Measurements from ENCODE around the gene ABCA13. TPM values are rescaled to one million over a fixed set of nuclear protein-coding genes. Genes with fewer than 3 reads are reported as not detected.

The ABCA13 gene
- total RNA-seq, 1 donor from 2014 or later: not detected

DNA sequence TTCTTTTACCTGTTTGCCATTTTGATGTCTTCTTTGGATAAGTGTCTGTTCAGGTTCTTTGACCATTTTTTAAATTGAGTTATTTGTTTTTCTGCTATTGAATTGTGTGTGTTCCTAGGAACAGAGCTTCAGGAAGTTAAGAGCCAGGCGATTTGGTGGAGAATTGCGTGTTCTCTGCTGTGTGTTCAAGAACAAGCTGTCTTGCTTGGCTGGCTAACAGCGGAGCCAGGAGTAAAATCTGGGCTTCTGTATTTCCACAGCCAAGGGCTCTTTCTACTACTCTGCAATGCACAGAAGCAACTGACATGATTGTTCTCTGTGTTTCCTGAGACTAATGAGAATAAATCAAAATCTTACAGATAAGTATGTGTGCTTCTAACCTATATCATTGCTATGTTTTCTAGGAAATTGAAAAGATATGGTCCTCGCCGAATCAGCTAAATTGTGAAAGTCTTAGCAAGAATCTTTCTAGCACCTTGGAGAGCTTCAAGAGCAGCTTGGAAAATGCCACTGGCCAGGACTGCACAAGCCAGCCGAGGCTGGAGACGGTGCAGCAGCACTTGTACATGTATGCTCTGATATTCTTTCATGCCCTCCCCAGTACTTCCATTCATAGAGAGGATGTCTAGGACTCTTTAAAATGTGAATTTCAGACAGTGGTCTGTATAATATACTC is 124.2 kb downstream of the ABCA13 start:
- no peak for DNase-seq (ENCODE audit: low read depth in 2 of 2)

DNA sequence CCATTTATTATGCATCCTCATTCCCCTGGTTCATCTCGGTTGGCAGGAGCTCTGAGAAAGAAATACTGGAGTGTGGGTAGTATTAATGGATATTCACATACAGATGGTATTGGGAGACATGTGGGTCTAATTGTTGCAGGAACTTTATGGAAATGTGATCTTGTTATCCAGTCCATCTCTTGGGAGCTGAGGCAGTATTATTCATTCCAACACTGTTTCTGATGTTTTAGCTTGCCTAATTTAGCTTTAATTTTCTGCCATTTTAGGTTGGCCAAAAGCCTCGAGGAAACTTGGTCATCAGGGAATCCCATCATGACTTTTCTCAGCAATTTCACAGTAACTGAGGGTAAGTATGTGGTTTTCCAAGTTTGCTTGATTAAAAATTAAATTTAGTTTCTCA is 125.7 kb downstream of the ABCA13 start:
- DNase-seq (ENCODE audit: low read depth in 2 of 2): no peak

DNA sequence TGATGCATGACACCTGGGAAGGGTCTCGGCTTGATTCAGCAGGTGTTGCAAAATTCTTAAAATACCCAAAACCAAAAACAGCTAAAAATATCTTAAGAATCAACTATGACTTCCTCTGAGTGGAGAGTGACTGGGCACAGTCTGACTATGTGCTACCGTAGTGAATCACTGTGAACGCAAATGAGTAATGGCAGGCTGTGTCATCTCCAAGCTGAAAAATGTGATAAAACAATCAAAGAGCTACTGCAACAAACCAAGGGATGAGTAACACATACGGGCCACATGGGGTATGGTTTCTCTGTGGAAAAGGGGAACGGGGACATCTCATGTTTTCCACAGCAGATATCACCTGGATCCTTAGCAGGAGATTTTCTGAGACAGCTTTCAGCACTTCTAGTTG is 127.5 kb downstream of the ABCA13 start:
- no peak for DNase-seq (ENCODE audit: low read depth in 2 of 2)

DNA sequence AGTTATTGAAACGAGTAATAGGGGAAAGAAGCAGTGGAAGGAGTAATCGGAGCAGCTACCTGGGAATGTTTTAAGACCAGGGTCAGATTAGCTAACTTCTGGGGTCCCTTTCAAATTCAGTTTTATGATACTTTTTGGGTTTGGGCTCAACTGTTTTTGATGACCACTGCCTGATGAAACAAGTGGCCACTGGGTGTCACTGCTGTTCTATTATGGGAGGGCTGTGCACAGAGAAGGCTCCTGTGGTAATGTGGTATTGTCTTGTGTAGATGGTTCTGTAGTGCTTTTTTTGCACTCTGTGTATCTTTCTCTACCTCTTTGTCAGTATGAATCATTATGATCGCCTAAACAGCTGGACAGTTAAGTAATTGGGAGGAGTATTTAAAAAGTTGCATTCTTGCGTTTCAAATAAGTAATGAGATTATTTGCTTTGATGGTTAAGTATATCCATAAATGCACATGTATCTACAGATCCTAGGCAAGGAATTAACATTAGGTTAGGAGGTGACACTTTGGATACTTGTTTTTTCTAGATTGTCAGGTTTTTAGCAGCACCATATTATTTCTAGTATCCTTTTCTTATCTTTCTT is 128.4 kb downstream of the ABCA13 start:
- DNase-seq (ENCODE audit: low read depth in 2 of 2): peak; percentile 30 to 53

DNA sequence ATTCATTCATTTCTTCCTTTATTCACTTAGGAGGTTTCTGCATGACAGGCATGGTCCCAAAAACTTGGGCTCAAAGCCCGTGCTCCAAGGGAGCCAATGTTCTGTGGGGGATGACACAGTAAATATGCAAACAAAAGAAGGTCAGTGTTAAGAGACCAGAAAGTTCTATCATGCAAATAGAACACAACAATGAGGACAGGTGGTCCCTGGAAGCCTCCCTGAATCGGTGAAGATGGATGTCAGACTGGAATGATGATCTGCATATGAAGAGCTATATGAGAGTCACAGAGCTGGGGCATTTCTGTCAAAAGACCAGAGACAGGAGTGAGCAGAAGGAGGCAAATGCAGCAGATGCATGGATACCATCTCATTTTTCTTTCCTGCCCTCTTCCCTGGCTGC is 129.0 kb downstream of the ABCA13 start:
- DNase-seq (ENCODE audit: low read depth in 2 of 2): no peak

DNA sequence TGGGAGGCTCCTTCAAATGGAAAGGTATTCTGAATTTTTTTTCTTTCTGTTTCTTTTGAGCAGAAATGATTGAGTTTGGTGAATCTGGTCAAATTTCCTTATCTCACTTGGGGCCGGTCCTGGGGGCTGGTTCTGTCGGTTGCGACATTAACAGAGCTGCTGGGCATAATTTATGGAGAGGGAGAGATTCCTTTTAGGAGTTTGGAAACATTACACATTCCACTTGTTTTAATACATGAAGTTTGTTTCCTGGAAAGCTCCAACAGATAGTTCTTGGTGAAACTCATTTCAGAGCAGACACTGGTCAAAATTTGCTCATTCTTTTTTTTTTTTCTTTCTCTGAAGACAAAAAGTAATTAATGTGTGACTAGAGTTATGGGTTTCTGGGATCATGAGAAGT is 129.9 kb downstream of the ABCA13 start:
- no peak for DNase-seq (ENCODE audit: low read depth in 2 of 2)

DNA sequence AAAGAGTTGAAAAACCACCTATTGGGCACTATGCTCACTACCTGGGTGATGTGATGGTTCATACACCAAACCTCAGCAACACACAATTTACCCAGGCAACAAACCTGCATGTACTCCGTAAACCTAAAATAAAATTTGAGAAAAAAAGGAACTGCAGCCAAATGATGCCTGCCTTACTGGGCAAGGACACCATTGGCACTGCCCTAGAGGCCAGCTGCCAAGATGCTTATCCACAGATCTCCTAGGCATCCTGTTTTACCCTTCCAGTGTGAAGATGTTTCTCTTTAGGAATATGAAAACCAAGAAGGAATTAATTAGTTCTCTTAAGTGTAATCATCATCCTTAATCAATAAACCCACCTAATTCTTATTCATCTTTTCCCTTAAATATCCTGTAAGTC is 133.4 kb downstream of the ABCA13 start:
- DNase-seq (ENCODE audit: low read depth in 2 of 2): no peak

DNA sequence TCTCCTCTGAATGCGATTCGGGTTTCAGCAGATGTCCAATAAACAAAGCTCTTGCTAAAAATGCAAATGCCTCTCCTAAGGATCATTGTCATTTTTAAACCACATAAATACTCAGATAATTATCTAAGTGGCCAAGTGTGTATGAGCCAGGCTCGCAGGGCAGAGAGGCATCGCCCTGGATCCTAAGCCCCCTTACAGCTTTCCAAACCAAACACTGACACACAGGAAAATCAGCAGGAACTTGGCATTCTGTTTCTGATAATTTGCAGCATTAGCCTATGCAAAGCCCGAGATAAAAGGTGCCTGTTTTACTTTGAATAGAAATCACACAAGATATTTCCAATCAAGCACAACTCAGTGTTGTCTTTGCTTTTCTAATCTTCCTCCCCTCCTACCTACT is 134.4 kb downstream of the ABCA13 start:
- no peak for DNase-seq (ENCODE audit: low read depth in 2 of 2)

DNA sequence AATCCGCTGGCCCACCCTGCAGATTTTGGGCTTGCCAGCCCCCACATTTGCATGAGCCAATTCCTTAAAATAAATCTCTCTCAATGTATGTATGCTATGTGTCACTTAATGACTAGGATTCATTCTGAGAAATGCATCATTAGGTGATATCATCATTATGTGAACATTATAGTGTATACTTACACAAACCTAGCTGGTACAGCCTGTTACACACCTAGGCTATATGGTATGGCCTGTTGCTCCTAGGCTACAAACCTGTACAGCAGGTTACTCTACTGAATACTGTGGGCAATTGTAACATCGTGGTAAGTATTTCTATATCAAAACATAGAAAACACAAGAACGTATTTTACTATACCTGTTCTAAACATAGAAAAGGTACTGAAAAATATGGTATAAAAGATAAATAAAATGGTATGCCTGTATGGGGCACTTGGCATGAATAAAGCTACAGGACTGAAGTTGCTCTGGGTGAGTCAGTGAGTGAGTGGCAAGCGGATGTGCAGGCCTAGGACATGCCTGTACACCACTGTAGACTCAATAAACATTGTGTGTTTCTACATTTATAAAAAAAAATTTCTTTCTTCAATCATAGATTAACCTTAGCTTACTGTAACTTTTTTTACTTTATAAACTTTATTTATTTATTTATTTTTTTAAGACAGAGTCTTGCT is 135.9 kb downstream of the ABCA13 start:
- no peak for DNase-seq (ENCODE audit: low read depth in 2 of 2)

DNA sequence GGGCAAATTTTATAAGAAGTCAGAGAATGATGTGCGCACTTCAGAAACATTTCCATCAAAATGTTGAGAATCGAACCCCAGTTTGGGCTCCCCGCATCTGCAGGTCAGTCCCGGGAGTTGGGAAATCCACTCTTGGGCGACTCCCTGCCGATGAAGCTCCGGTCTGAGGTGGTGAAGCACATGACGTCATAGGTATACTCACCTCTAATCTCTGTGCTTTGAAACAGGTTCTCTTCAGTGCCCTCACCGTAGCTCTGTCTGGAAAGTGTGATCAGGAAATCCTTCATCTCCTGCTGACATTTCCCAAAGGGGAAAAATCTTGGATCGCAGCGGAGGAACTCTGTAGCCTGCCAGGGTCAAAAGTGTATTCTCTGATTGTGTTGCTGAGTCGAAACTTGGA is 138.5 kb downstream of the ABCA13 start:
- no peak for DNase-seq (ENCODE audit: low read depth in 2 of 2)

DNA sequence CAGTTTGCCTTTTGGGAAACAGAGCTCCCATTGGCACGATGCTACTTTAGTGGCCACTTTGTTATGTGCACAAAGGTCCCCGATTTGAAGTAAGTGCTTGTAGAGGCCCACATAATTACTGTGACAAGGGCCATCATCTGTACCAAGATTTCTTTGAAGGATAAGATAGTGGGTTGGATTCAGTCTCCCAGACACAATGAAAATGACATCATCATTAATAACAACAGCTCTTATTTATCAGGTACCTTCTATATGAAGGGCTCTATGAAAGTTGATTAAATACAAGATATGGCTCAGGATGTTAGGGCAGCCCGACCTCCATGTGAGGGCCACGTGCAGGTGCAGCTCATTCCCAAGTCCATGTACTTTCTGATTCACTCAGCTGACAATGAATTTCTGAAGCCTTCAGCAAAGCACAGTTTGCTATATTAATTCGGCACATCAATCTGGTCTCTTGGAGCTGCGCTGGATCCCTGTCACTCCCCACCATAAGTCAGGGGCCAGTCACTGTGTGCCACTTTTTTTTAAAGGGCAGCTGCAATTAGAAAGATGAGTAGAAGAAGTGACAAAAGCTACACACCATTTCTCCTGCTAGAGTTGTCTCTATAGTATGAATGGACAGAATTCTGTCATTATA is 140.3 kb downstream of the ABCA13 start:
- no peak for DNase-seq (ENCODE audit: low read depth in 2 of 2)

DNA sequence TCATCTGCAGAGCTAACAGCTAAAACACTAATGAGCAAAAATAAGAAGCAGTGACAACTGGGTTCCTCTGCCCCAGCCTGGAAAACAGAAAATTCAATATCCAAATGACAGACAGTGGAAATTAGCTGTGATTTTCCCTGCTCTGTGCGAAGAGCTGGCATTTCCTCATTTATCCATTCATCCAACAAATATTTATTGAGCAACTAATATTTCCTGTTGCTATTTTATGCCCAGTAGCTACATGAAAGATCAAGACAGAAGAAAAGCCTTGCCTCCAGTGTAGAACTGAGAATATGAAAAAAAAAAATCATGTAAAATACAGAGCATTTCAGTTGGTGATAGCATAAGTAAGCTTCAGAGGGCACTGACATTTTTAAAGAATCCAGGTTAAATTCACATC is 140.9 kb downstream of the ABCA13 start:
- DNase-seq (ENCODE audit: low read depth in 2 of 2): no peak

DNA sequence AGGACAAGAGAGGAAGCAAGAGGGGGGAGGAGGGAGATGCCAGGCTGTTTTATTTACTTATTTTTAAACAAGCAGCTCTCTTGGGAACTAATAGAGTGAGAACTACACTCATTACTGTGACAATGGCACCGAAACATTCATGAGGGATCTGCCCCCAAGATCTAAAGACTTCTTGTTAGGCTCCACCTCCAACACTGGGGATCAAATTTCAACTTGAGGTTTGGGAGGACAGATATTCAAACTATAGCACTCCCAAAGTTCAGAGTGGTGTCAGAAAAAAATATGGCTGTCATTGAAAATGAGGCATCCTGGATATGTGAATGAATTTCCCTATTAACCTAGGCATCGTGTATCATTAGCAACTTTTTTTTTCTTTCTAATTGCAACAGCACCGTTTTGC is 145.5 kb downstream of the ABCA13 start:
- no peak for DNase-seq (ENCODE audit: low read depth in 2 of 2)

DNA sequence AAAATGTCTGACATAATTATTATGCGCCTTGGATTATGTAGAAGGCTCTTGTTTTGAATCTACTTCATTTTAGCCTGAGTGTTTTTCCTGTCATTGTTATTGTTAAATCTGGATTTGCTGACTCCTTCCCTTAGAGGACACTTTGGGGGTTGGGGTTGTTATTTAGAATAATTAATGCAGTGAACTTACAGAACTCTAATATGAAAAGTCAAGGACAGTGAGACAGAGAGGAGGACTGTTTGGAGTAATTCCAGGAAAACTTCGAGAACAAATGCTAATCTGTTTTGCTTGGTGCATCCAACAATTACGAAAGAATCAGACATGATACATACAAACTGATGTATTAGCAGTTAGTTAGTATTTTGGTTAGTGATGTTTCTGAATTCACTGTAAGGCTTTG is 146.1 kb downstream of the ABCA13 start:
- no peak for DNase-seq (ENCODE audit: low read depth in 2 of 2)

DNA sequence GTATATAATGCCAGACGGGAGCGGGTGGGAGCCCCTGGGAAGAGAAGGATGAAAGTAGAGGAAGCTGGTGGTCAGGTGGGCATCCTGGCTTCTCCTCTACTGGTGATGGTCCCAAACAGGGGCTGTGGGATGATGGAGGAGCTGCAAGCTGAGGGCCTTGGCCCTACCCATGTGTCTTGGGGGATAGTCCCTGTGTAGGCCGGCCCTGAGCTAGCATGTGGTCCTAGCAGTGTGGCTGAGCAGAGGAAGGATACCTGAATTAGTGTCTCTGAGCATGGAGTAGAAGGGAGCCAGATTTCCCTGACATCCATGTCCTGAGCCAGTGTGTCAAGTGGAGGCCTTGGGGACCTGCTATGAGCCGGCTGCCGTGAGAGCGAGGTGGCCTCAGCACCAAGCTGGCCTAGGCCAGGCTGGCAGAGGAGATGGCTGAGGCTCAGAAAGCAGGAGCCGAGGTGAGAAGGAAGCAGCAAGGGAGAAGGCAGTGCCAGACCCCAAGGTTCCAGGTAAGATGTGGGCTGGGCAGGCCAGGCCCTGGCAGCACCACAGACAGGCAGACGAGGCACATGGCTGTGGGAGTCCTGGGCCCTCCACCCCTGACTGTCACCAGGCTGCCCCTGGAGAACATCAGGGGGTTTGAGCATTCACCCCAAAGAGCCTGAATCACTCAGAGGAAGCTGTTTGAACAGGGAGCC is 150.2 kb downstream of the ABCA13 start:
- DNase-seq (ENCODE audit: low read depth in 2 of 2): no peak

DNA sequence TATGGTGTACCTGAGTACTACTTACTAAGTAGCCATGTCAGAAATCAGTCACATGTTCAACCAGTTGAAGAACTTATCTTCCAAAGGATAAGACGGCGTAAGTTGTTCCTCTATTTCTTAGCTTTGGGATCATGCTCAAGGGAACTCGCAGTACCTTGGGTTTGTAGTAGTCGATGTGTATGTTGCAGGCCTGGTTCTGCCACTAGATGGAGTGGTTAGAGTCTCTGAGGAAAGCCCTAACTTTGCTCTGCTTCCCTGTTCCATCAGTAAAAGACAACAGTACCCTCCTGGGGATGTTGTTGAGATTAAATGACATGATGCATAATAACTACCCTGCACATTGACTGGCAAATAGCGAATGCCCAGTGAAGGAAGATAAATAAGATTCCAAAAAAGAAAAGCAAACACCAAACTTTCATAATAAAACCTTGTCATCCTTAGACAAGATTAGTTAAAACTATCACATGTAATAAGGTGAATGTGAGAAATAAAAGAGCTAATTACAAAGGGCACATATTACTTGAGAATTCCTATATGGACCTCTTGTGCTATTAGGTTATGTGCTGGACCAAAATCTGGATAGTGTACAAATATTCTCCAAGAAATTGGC is 165.9 kb downstream of the ABCA13 start:
- no peak for DNase-seq (ENCODE audit: low read depth in 2 of 2)

DNA sequence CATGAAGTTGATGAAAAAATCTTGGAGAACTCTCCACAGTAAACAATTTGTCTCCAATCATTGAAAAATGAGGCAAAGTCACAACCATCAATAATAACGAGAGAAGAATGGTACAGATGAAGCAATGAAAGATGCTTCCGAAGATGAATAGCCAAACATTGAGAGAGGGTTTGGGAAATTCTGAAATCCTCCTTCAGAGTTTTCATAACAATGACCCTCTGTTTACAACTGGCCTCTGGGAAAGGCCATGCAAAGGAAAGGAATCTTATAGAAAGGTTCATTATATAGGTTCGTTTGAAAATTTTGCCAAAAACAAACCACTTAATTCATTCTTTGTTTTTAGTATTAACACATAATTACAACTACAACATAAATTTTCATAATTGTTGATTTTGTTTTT is 166.5 kb downstream of the ABCA13 start:
- no peak for DNase-seq (ENCODE audit: low read depth in 2 of 2)

DNA sequence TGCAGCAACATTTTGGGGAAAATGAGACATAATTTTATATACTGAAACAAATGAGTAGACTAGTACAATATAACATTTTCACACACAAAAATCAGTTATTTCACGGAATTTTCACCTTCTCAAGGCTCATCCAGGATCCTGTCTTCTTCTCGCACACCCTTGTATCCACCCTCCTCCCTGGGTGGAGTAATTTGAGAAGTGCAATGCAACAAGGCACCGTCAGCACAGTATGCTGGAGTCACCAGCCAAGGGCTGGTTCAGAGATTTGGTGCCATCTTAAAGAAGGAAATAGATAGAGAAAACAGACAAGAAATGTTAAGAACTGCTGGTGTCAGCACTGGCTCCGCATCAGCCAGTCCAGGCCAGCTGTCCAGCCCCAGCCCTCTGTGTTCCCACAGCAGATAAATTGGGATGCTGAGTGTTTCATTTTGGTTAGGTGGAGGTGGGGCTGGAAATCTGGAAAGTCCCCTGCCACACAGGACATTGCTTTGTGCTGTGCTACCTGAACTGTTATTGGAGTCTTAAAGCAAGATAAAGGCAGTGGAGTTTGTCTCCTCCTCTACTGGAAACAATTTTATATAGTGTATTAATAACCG is 176.1 kb downstream of the ABCA13 start:
- no peak for DNase-seq (ENCODE audit: low read depth in 2 of 2)

DNA sequence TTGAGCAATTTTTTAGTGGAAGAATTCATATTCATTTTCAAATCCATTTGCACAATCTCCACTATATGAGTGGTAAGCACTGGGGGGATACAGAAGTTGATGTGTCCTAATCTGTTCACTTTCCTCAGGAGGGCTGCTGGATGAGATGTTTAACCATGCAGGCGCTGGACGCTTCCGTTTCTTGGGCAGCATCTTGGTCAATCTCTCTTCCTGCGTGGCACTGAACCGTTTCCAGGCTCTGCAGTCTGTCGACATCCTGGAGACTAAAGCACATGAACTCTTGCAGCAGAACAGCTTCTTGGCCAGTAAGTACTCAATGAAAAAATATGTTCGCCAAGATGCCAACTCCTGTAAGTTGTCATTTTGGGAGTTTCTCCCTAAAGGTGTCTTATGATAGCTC is 179.3 kb downstream of the ABCA13 start:
- DNase-seq (ENCODE audit: low read depth in 2 of 2): no peak

DNA sequence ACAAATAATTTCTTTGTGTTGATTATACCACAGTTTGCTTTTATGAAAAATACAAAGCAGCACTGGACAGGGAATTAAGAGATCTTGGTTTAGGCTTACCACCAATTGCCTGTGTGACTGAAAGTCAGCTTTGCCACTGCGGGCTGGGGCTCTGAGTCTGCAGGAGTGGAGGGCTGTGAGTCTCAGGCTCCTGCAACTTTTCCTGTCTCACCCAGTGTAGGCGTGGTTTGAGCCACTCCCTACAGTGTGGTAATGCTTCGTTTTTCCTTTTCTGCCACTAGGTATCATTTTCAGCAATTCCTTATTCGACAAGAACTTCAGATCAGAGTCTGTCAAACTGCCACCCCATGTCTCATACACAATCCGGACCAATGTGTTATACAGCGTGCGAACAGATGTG is 180.6 kb downstream of the ABCA13 start:
- no peak for DNase-seq (ENCODE audit: low read depth in 2 of 2)

DNA sequence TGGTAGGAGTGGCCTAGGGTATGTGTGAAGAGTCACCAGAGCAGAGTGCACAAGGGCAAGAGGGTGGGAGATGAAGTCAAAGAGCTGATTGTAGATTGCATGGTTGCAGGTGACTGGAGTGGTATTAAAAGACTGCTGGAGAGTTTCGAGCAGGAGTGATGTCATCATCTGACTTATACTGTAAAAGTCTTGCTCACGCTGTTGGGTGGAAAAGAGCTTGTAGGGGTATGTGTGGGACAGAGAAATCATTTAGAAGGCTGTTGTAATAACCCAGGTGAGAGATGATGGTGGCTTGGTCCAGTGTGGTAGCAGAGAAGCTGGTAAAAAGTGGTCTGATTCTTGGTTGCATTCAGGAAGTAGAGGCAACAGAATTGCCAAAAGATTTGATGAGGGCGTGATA is 184.1 kb downstream of the ABCA13 start:
- no peak for DNase-seq (ENCODE audit: low read depth in 2 of 2)

Measured in dermis microvascular lymphatic vessel endothelial cell (primary cell).